DOHH2 (cell line): ENCODE results near the gene TUT4.

Experiments used
- H3F3A ChIP-seq: fragments of 200-600 bp; sonication (generic), shearing (Covaris generic); 2 replicates; pipeline ENCODE4 v1.6.0; 2016; ENCODE audit warnings: antibody characterized with exemption, mild to moderate bottlenecking; ENCODE audit not compliant: control insufficient read depth, insufficient read depth
- H3K27ac ChIP-seq: fragments of 200-600 bp; sonication (generic); 2 replicates; pipeline ENCODE4 v1.5.1; 2014; ENCODE audit warnings: low read depth, mild to moderate bottlenecking, low read length, moderate library complexity
- H3K27me3 ChIP-seq: fragments of 200-600 bp; sonication (generic); 2 replicates; pipeline ENCODE4 v1.6.1; 2014; ENCODE audit warnings: mild to moderate bottlenecking, low read length, mixed read lengths; ENCODE audit not compliant: control insufficient read depth
- H3K36me3 ChIP-seq: fragments of 200-600 bp; sonication (generic); 2 replicates; pipeline ENCODE4 v1.6.1; 2014; ENCODE audit warnings: mild to moderate bottlenecking, low read length, moderate library complexity, mixed read lengths; ENCODE audit not compliant: control insufficient read depth
- H3K4me1 ChIP-seq: fragments of 200-600 bp; sonication (generic); 2 replicates; pipeline ENCODE4 v1.6.1; 2014; ENCODE audit warnings: mild to moderate bottlenecking, low read length, mixed read lengths; ENCODE audit not compliant: control insufficient read depth
- H3K4me2 ChIP-seq: fragments of 200-600 bp; sonication (generic); 2 replicates; pipeline ENCODE4 v1.6.0; 2014; ENCODE audit warnings: mild to moderate bottlenecking, low read length, moderate library complexity
- H3K4me3 ChIP-seq: fragments of 200-600 bp; sonication (generic); 2 replicates; pipeline ENCODE4 v1.5.1; 2014; ENCODE audit warnings: mild to moderate bottlenecking, low read length, mixed read lengths
- H3K79me2 ChIP-seq: fragments of 200-600 bp; sonication (generic); 2 replicates; pipeline ENCODE4 v1.6.1; 2014; ENCODE audit warnings: mild to moderate bottlenecking, low read length, mixed read lengths; ENCODE audit not compliant: control insufficient read depth
- H3K9me2 ChIP-seq: fragments of 200-600 bp; sonication (generic); replicated peaks from 2 replicates; pipeline ENCODE4 v1.6.1; 2014; ENCODE audit warnings: mild to moderate bottlenecking, low read length, mixed read lengths; ENCODE audit not compliant: control insufficient read depth
- H3K9me3 ChIP-seq: fragments of 200-600 bp; sonication (generic); 2 replicates; pipeline ENCODE4 v1.6.1; 2014; ENCODE audit warnings: antibody characterized with exemption, low read length, mixed read lengths; ENCODE audit not compliant: control insufficient read depth, insufficient read depth
- H4K20me1 ChIP-seq: fragments of 200-600 bp; sonication (generic); 2 replicates; pipeline ENCODE4 v1.6.0; 2014; ENCODE audit warnings: low read depth, mild to moderate bottlenecking, antibody characterized with exemption, low read length, moderate library complexity; ENCODE audit not compliant: control insufficient read depth, insufficient read depth
- EZH2phosphoT487 ChIP-seq: fragments of 200-600 bp; sonication (generic); IDR thresholded peaks from 2 replicates; pipeline ENCODE4 v1.6.1; 2017; ENCODE audit warnings: borderline replicate concordance, mild to moderate bottlenecking, antibody characterized with exemption, low read length, moderate library complexity, mixed read lengths
- TF ChIP-seq, protein P1 (sequence below): fragments of 200-600 bp; sonication (generic); IDR thresholded peaks from one replicate; pipeline ENCODE4 v1.5.1; 2014; ENCODE audit warnings: antibody characterized with exemption, mild to moderate bottlenecking, low read depth, low read length; ENCODE audit not compliant: poor library complexity, severe bottlenecking

TUT4 gene

DNA sequence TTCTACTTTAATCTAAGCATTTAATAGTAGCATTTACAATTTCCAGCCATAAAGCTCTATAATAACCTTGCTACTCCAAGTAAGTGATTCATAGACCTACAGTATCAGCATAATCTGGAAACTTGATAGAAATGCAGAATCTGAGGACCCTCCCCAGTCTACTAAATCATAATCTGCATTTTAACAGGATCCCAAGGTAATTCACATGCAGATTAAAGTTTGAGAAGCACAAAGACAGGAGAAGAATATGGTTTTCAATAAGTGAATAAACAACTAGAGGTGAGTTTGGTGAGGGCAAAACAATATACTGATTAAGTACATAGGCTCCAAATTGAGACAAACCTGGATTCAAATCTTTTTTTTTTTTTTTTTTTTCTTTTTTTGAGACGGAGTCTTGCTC is 91.1 kb downstream of the TUT4 start:
- Histone ChIP-seq H3F3A (0 out of 2 replicates have a peak, but pooled peaks cover 4% of the 10 kb centered on the region), H3K9me3 (no peaks in the 10 kb centered on the region)
- TF ChIP-seq EZH2phosphoT487: no peak
- TF ChIP-seq, protein P1, sequence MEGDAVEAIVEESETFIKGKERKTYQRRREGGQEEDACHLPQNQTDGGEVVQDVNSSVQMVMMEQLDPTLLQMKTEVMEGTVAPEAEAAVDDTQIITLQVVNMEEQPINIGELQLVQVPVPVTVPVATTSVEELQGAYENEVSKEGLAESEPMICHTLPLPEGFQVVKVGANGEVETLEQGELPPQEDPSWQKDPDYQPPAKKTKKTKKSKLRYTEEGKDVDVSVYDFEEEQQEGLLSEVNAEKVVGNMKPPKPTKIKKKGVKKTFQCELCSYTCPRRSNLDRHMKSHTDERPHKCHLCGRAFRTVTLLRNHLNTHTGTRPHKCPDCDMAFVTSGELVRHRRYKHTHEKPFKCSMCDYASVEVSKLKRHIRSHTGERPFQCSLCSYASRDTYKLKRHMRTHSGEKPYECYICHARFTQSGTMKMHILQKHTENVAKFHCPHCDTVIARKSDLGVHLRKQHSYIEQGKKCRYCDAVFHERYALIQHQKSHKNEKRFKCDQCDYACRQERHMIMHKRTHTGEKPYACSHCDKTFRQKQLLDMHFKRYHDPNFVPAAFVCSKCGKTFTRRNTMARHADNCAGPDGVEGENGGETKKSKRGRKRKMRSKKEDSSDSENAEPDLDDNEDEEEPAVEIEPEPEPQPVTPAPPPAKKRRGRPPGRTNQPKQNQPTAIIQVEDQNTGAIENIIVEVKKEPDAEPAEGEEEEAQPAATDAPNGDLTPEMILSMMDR: no peak

DNA sequence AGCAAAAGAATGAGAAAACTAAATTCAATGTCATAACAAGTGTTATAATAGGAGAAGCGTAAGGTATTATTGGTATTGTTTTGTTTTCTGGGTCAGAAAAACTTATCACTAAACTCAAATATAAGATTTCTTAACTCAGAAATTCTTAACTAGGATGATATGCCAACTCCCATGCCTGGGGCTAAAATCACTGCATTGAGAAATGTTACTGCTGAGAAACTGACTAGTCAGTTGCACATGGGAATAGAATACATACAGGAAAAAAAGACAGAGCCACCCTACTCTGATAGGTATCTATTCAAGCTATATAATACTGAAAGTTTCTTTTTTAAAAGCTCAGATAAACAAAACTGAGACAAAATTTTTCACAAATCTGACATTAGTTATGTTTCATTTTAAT is 92.2 kb downstream of the TUT4 start:
- H3K36me3 ChIP-seq: peaks cover 27% of the 10 kb centered on the region
- H4K20me1 ChIP-seq: no peaks in the 10 kb centered on the region
- H3K9me2 ChIP-seq: no peaks in the 10 kb centered on the region
- TF ChIP-seq, protein P1: no peak
- TF ChIP-seq EZH2phosphoT487: no peak
- H3K4me1 ChIP-seq: no peaks in the 10 kb centered on the region
- H3K4me2 ChIP-seq: no peak overlapping the region
- H3F3A ChIP-seq: 0 out of 2 replicates have a peak, but pooled peaks cover 4% of the 10 kb centered on the region
- H3K27me3 ChIP-seq: no peaks in the 10 kb centered on the region
- no peaks in the 10 kb centered on the region for H3K79me2 ChIP-seq
- no peaks in the 10 kb centered on the region for H3K9me3 ChIP-seq
- no peak overlapping the region for H3K4me3 ChIP-seq
- H3K27ac ChIP-seq: no peak overlapping the region

More for the DNA sequence above, 91.1 kb downstream of the TUT4 start:
- Histone ChIP-seq H4K20me1 (no peaks in the 10 kb centered on the region), H3K4me1 (no peaks in the 10 kb centered on the region), H3K36me3 (peaks cover 19% of the 10 kb centered on the region), H3K79me2 (no peaks in the 10 kb centered on the region), H3K4me2 (no peak overlapping the region), H3K27ac (no peak overlapping the region), H3K27me3 (no peaks in the 10 kb centered on the region), H3K9me2 (no peaks in the 10 kb centered on the region), H3K4me3 (no peak overlapping the region)

DNA sequence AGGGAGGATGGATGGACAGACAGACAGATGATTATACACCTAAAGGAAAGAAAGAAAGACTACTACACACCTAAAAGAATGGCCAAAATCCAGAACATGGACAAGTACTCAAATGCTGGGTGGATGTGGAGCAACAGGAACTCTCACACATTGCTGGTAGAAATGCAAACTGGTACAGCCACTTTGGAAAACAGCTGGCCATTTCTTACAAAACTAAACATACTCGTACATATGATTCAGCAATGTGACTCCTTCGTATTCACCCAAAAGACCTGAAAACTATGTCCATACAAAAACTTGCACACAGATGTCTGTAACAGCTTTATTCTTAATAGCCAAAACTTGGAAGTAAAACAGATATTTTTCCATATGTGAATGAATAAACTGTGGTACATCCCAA is 97.2 kb downstream of the TUT4 start:
- Histone ChIP-seq H3K9me3 (no peaks in the 10 kb centered on the region), H4K20me1 (no peaks in the 10 kb centered on the region), H3K4me2 (no peak overlapping the region), H3K27me3 (no peaks in the 10 kb centered on the region), H3K27ac (no peak overlapping the region), H3K9me2 (no peaks in the 10 kb centered on the region), H3K4me3 (no peak overlapping the region), H3K4me1 (no peaks in the 10 kb centered on the region), H3K36me3 (peaks cover 31% of the 10 kb centered on the region), H3K79me2 (no peaks in the 10 kb centered on the region), H3F3A (no peaks in the 10 kb centered on the region)
- TF ChIP-seq EZH2phosphoT487: no peak
- TF ChIP-seq, protein P1: no peak
